Activated CD8-positive, alpha-beta T cell treated with anti-CD3 and anti-CD28 coated beads for 36 hours (primary cell): ENCODE results near the gene NFATC2. TPM values are rescaled to one million over a fixed set of nuclear protein-coding genes. Genes with fewer than 3 reads are reported as not detected.
A peak's percentile ranks its signal among the peaks of the same experiment; 100 is the strongest.

Experiments used
- ATAC-seq: fragments of 200-7000 bp; cut with Tn5 transposase; one replicate; pipeline ENCODE4 v1.10.0; 2021; ENCODE audit warnings: mild to moderate bottlenecking, moderate library complexity
- CTCF ChIA-PET: fragments of 350-600 bp; sonication (Branson Sonifier 250); formaldehyde crosslinking; loops from one replicate; lab custom pipeline; 2021; ENCODE audit warnings: antibody characterized with exemption; lab: Charles Lee
- POLR2A ChIA-PET: fragments of 350-600 bp; sonication (Branson Sonifier 250); formaldehyde crosslinking; loops from one replicate; lab custom pipeline; 2021; ENCODE audit warnings: antibody characterized with exemption; lab: Charles Lee
- DNase-seq: peaks from one replicate; pipeline ENCODE4 v3.0.0-alpha.2; 2020
- H3K27ac Mint-ChIP-seq: one replicate; pipeline ENCODE4 v1.8.0; 2021; ENCODE audit warnings: mild to moderate bottlenecking, mixed read lengths
- H3K27me3 Mint-ChIP-seq: one replicate; pipeline ENCODE4 v1.8.0; 2021; ENCODE audit warnings: mixed read lengths
- H3K36me3 Mint-ChIP-seq: one replicate; pipeline ENCODE4 v1.8.0; 2021; ENCODE audit warnings: low read depth, mixed read lengths
- H3K4me1 Mint-ChIP-seq: one replicate; pipeline ENCODE4 v1.8.0; 2021; ENCODE audit warnings: low read depth, mixed read lengths
- H3K4me3 Mint-ChIP-seq: one replicate; pipeline ENCODE4 v1.8.0; 2021; ENCODE audit warnings: mild to moderate bottlenecking, moderate library complexity, mixed read lengths
- H3K9me3 Mint-ChIP-seq: one replicate; pipeline ENCODE4 v1.8.0; 2021; ENCODE audit warnings: mixed read lengths
- CTCF ChIP-seq: fragments of 200-600 bp; IDR thresholded peaks from one replicate; pipeline ENCODE4 v1.8.0; 2022; ENCODE audit warnings: antibody characterized with exemption, mild to moderate bottlenecking
- intact Hi-C: fragments of 100-400 bp; cut with micrococcal nuclease; formaldehyde crosslinking; loops from one replicate; pipeline ENCODE4 v1.10.0; 2022
- total RNA-seq, 2 experiments: library from RNA; stranded (reverse); gene quantifications; one replicate each; pipeline ENCODE4 v1.2.3, GENCODE V29; 2021

Gene NFATC2
- total RNA-seq, 2 experiments from 2014 or later = 38.3 to 40.9 TPM

DNA sequence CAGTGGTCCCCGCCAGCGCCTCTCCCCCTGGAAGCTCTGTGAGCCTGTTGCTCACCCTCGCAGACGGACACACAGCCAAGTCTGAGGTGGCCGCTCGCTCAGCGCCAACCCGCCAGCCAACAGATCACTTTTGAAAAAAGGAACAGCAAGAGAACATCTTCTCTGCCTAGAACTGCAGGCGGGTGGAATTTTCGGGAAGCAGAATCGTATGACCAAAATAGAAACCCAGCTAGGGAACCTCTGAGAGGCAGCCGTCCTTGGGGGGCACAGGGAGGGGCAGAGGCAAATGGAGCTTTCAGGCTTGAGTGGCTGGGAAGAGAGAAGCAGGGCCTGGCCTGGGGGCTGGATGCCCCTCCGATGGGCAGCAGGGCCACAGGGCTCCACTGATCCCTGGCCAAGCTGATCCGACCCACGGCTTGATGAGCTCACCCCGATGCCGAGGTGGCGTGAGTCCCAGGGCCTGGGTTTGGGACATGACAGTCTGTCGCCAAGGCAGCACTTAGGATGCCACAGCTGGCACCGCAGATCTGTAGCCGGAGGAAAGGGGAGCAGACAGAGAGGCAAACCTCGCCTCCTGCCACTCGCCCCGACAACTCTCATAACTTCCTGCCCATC is 9.8 kb downstream of the NFATC2 start:
- intact Hi-C loops = no loop called here
- peaks cover 91% of the 10 kb centered on the region for H3K4me1 Mint-ChIP-seq
- peaks cover 53% of the 10 kb centered on the region for H3K36me3 Mint-ChIP-seq
- H3K4me3 Mint-ChIP-seq = peak overlapping the region; percentile 38
- DNase-seq = peak; percentile 51
- ChIA-PET CTCF (interaction anchor here (1.0 kb wide), 1 partner anchor 62 kb away, joined by 3 read pairs; no protein-coding TSS in a partner anchor), POLR2A (interaction anchor here (1.2 to 11.5 kb wide), 4 partner anchors 8 to 61 kb away, joined by 3 to 142 read pairs (median 30); partner anchors contain the start of gene NFATC2)
- no peak for ATAC-seq
- H3K27ac Mint-ChIP-seq = peak overlapping the region; percentile 99
- H3K9me3 Mint-ChIP-seq = no peaks in the 10 kb centered on the region
- no peaks in the 10 kb centered on the region for H3K27me3 Mint-ChIP-seq
- TF ChIP-seq CTCF = no peak

DNA sequence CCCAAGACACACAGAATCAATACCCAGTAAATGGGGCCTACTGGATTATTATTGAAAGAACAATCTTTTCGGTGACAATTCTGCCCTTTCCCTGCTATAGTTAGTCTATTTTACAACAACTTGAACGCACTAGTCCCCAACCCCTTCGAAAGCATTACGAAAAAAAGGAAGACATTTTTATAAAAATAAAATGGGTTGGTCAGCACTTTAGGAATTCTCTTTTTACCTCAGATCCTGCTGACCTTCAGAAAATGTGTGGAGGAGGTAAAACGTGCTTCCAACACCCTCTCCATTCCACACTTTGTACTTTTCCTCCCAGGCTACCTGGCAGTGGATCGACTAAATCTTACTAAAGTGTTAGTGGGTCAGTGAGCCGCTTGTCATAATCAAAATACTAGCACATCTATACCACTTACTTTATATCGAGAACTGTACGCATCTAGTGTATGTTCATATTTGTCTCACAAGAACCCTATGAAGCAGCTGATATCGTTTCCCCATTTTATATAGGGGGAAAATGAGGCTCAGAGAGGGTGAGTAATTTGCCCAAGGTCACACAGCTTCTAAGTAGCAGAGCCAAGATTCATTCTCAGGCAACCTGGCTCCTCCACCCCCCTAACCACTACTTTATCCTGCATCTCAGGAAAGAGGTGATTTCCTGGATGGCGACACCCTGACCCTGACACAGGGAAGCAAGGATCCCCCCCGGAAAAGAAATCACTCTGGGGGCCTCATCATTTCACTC is 10.6 kb downstream of the NFATC2 start:
- peak overlapping the region; percentile 74 for H3K4me3 Mint-ChIP-seq

GRCh38 chr20:51531141-51531710 is 11.3 kb downstream of the NFATC2 start:
- POLR2A ChIA-PET = interaction anchor here (0.7 to 11.5 kb wide), 14 partner anchors 10 to 144 kb away, joined by 3 to 142 read pairs (median 4); partner anchors contain the start of gene NFATC2
- no peaks in the 10 kb centered on the region for H3K27me3 Mint-ChIP-seq
- intact Hi-C loops = loop anchor here (2.0 kb wide), 1 partner anchor 50 kb away; no protein-coding TSS in a partner anchor
- peaks cover 49% of the 10 kb centered on the region for H3K36me3 Mint-ChIP-seq
- CTCF ChIA-PET = interaction anchor here (0.6 to 3.4 kb wide), 6 partner anchors 11 to 63 kb away, joined by 3 to 23 read pairs (median 3); partner anchors contain the start of gene NFATC2
- H3K9me3 Mint-ChIP-seq = no peaks in the 10 kb centered on the region
- peak overlapping the region; percentile 99 for H3K27ac Mint-ChIP-seq
- H3K4me3 Mint-ChIP-seq = peak overlapping the region; percentile 74
- DNase-seq (peak; percentile 92), ATAC-seq (peak; percentile 80)
- peaks cover 91% of the 10 kb centered on the region for H3K4me1 Mint-ChIP-seq
- TF ChIP-seq CTCF = no peak

More for the DNA sequence above, 10.6 kb downstream of the NFATC2 start:
- ChIA-PET POLR2A (interaction anchor here (0.7 to 11.5 kb wide), 10 partner anchors 9 to 132 kb away, joined by 3 to 142 read pairs (median 6); partner anchors contain the start of gene NFATC2), CTCF (interaction anchor here (0.6 to 3.4 kb wide), 5 partner anchors 10 to 63 kb away, joined by 3 to 23 read pairs (median 3); partner anchors contain the start of gene NFATC2)
- ATAC-seq = no peak
- Mint-ChIP-seq H3K9me3 (no peaks in the 10 kb centered on the region), H3K27me3 (no peaks in the 10 kb centered on the region), H3K27ac (peak overlapping the region; percentile 99), H3K4me1 (peaks cover 91% of the 10 kb centered on the region), H3K36me3 (peaks cover 54% of the 10 kb centered on the region)
- no peak for TF ChIP-seq CTCF
- no peak for DNase-seq
- intact Hi-C loops = loop anchor here (2.0 kb wide), 1 partner anchor 51 kb away; no protein-coding TSS in a partner anchor

GRCh38 chr20:51529758-51530157 is 12.8 kb downstream of the NFATC2 start:
- peak; percentile 95 for DNase-seq
- intact Hi-C loops = loop anchor here (2.0 kb wide), 2 partner anchors 33 to 49 kb away; no protein-coding TSS in a partner anchor
- peaks cover 48% of the 10 kb centered on the region for H3K36me3 Mint-ChIP-seq
- no peak for TF ChIP-seq CTCF
- H3K27ac Mint-ChIP-seq = peak overlapping the region; percentile 99
- ATAC-seq = peak; percentile 9
- H3K4me1 Mint-ChIP-seq = peaks cover 89% of the 10 kb centered on the region
- ChIA-PET CTCF (interaction anchor here (1.0 to 3.4 kb wide), 2 partner anchors 12 to 66 kb away, joined by 3 to 23 read pairs; partner anchors contain the start of gene NFATC2), POLR2A (interaction anchor here (0.7 to 11.5 kb wide), 10 partner anchors 8 to 98 kb away, joined by 3 to 142 read pairs (median 5); partner anchors contain the start of gene NFATC2)
- H3K9me3 Mint-ChIP-seq = no peaks in the 10 kb centered on the region
- H3K27me3 Mint-ChIP-seq = no peaks in the 10 kb centered on the region
- peak overlapping the region; percentile 74 for H3K4me3 Mint-ChIP-seq
